H1 (cell line): ENCODE data around the gene SLC22A15.

Source experiments
- CTCF ChIP-seq, 3 experiments: IDR thresholded peaks; 1 replicate in 2 of 3; 2 replicates in 1 of 3; pipeline versions ENCODE4 v1.5.1 to v1.6.1; 2011; ENCODE audit warnings: low read length in 3 of 3, mild to moderate bottlenecking in 3 of 3, inconsistent platforms in 2 of 3, low read depth in 1 of 3, moderate library complexity in 1 of 3; ENCODE audit not compliant: insufficient read depth in 1 of 3; ENCODE audit errors: control extremely low read depth in 1 of 3
- SIN3A ChIP-seq, 2 experiments: IDR thresholded peaks in 1 of 2; conservative IDR thresholded peaks in 1 of 2; 2 replicates each; pipeline ENCODE4 v1.6.1; 2011 to 2012; ENCODE audit warnings: low read length in 2 of 2, improper control_type of control experiment in 1 of 2, low read depth in 1 of 2, mild to moderate bottlenecking in 1 of 2

GRCh38 chr1:115951560-115951959, 24.8 kb upstream of the SLC22A15 start:
- no peak for TF ChIP-seq CTCF (IDR thresholded peaks at IDR 0.05; ENCODE audit: control extremely low read depth in 1 of 3, insufficient read depth in 1 of 3, low read depth in 1 of 3, low read length in 3 of 3)
- TF ChIP-seq SIN3A (conservative IDR thresholded peaks at IDR 0.05 in 1 of 2, IDR thresholded peaks at IDR 0.05 in 1 of 2; ENCODE audit: low read depth in 1 of 2, low read length in 2 of 2) = no peak
